HL-60 (cell line): ENCODE results near the gene CITED2.
A peak's percentile ranks its signal among the peaks of the same experiment; 100 is the strongest.

ENCODE experiments used
- POLR2AphosphoS5 ChIP-seq: IDR thresholded peaks from 2 replicates; pipeline ENCODE4 v1.6.1; 2012; ENCODE audit warnings: low read depth
- SPI1 ChIP-seq: IDR thresholded peaks from 2 replicates; pipeline ENCODE4 v1.6.1; 2012; ENCODE audit warnings: low read depth, mild to moderate bottlenecking, borderline replicate concordance
- TF ChIP-seq, protein P1 (sequence below): IDR thresholded peaks from 2 replicates; pipeline ENCODE4 v1.6.1; 2012; ENCODE audit warnings: low read depth; ENCODE audit not compliant: insufficient replicate concordance
- TF ChIP-seq, protein P2 (sequence below): IDR thresholded peaks from one replicate; pipeline ENCODE4 v1.5.1; 2011; ENCODE audit warnings: low read length, control low read depth, inconsistent platforms; ENCODE audit not compliant: insufficient read depth

DNA sequence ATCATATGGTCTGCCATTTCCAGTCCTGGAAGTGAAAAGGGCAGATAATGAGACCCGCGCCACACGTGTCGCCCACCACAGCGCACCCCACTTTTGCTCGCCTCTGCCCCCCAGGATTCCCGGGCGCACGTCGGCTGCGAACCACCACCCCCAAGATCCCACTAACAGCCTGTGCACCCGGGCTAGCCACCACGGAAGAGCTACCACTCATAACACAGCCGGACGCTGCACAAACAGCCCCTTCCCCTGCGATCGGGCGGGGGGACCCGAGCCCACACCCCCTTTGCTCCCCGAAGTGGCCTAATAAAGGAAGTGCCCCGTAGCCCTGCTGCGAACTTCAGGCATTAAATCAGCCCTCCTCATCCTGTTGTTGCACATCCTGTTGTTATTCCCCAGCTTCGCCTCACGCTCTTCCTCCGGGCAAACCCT, 506 bp downstream of the CITED2 start:
- TF ChIP-seq, protein P1, sequence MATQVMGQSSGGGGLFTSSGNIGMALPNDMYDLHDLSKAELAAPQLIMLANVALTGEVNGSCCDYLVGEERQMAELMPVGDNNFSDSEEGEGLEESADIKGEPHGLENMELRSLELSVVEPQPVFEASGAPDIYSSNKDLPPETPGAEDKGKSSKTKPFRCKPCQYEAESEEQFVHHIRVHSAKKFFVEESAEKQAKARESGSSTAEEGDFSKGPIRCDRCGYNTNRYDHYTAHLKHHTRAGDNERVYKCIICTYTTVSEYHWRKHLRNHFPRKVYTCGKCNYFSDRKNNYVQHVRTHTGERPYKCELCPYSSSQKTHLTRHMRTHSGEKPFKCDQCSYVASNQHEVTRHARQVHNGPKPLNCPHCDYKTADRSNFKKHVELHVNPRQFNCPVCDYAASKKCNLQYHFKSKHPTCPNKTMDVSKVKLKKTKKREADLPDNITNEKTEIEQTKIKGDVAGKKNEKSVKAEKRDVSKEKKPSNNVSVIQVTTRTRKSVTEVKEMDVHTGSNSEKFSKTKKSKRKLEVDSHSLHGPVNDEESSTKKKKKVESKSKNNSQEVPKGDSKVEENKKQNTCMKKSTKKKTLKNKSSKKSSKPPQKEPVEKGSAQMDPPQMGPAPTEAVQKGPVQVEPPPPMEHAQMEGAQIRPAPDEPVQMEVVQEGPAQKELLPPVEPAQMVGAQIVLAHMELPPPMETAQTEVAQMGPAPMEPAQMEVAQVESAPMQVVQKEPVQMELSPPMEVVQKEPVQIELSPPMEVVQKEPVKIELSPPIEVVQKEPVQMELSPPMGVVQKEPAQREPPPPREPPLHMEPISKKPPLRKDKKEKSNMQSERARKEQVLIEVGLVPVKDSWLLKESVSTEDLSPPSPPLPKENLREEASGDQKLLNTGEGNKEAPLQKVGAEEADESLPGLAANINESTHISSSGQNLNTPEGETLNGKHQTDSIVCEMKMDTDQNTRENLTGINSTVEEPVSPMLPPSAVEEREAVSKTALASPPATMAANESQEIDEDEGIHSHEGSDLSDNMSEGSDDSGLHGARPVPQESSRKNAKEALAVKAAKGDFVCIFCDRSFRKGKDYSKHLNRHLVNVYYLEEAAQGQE: no peak
- TF ChIP-seq, protein P2, sequence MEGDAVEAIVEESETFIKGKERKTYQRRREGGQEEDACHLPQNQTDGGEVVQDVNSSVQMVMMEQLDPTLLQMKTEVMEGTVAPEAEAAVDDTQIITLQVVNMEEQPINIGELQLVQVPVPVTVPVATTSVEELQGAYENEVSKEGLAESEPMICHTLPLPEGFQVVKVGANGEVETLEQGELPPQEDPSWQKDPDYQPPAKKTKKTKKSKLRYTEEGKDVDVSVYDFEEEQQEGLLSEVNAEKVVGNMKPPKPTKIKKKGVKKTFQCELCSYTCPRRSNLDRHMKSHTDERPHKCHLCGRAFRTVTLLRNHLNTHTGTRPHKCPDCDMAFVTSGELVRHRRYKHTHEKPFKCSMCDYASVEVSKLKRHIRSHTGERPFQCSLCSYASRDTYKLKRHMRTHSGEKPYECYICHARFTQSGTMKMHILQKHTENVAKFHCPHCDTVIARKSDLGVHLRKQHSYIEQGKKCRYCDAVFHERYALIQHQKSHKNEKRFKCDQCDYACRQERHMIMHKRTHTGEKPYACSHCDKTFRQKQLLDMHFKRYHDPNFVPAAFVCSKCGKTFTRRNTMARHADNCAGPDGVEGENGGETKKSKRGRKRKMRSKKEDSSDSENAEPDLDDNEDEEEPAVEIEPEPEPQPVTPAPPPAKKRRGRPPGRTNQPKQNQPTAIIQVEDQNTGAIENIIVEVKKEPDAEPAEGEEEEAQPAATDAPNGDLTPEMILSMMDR: no peak
- no peak for TF ChIP-seq POLR2AphosphoS5
- peak; percentile 55; the same call in 1 of the 2 replicates for TF ChIP-seq SPI1
